IgD-negative memory B cell (primary cell): Measurements from ENCODE around the gene TAF11L14. TPM values are rescaled to one million over a fixed set of nuclear protein-coding genes. Genes with fewer than 3 reads are reported as not detected.
"Not testable (repeated sequence)": the region's sequence is repeated elsewhere in the genome, so short reads cannot be mapped to it uniquely, and the experiment has no call there.

Experiments
- H3K27ac Mint-ChIP-seq, 3 donors: one replicate each; pipeline ENCODE4 v1.8.0; 2020 to 2022; ENCODE audit warnings: mild to moderate bottlenecking in 3 of 3, mixed read lengths in 3 of 3, moderate library complexity in 1 of 3
- H3K27me3 Mint-ChIP-seq: one replicate; pipeline ENCODE4 v1.8.0; 2021; ENCODE audit warnings: mixed read lengths
- H3K36me3 Mint-ChIP-seq: one replicate; pipeline ENCODE4 v1.8.0; 2020; ENCODE audit warnings: mild to moderate bottlenecking, mixed read lengths
- H3K4me1 Mint-ChIP-seq, 3 donors: one replicate each; pipeline ENCODE4 v1.8.0; 2020 to 2022; ENCODE audit warnings: mixed read lengths in 3 of 3, mild to moderate bottlenecking in 1 of 3
- H3K4me3 Mint-ChIP-seq, 4 donors: one replicate each; pipeline ENCODE4 v1.8.0; 2020 to 2022; ENCODE audit warnings: mild to moderate bottlenecking in 4 of 4, mixed read lengths in 4 of 4, moderate library complexity in 3 of 4
- H3K9me3 Mint-ChIP-seq, 3 donors: one replicate each; pipeline ENCODE4 v1.8.0; 2020 to 2021; ENCODE audit warnings: mixed read lengths in 3 of 3, mild to moderate bottlenecking in 1 of 3
- polyA plus RNA-seq: library from polyadenylated mRNA; unstranded; fragments of 300-500 nt; fragmentation: Illumina TruSeq; gene quantifications from one replicate; pipeline ENCODE4 v1.2.3, GENCODE V29; 2021

TAF11L14 gene
- polyA plus RNA-seq: not detected

- Mint-ChIP-seq H3K36me3 (no peaks in the 10 kb centered on the region), H3K27ac (no peak within 1 kb of the TSS), H3K27me3 (no peaks in the 10 kb centered on the region), H3K4me3 (no peak within 1 kb of the TSS), H3K9me3 (peaks cover 0 to 5% (median 0%) of the 10 kb centered on the region in 3 donors), H3K4me1 (peaks cover 0 to 1% (median 0%) of the 10 kb centered on the region in 3 donors)
These were observed at the start of gene TAF11L14 for GRCh38 chr5:17634160-17634559. Gene TAF11L14, plus strand, starts transcription at chr5:17634460.

- H3K4me1 Mint-ChIP-seq, H3K27me3 Mint-ChIP-seq, H3K27ac Mint-ChIP-seq, H3K4me3 Mint-ChIP-seq, H3K36me3 Mint-ChIP-seq, H3K9me3 Mint-ChIP-seq: not testable (repeated sequence)
These were observed 48.6 kb upstream of the TAF11L14 start, which contains the start of gene TAF11L7 for GRCh38 chr5:17585658-17586057. Gene TAF11L7, minus strand, starts transcription at chr5:17585758.

DNA sequence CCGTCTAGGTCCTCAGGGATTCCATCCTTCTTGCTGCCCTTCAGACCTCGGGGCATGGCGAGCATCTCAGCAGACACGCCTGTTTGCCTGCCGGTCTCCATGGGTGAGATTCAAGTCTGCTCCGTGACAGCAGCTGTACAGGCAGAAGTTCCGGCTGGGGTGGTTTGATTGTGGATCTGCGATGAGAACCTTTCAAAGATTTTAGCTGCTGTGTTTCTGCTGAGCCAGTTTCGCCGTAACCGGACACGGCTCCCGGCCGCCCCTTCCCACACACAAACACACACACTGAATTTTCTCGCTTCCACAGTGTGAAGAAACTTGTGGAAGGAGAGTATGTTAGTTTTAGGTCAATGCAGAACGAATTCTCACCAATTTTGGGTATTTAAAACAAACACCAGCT, 43.4 kb upstream of the TAF11L14 start, which contains the start of gene TAF11L8:
Gene TAF11L8, minus strand, starts transcription at position 101 of the 400 bp plus-strand sequence.
- H3K4me1 Mint-ChIP-seq, H3K36me3 Mint-ChIP-seq, H3K27ac Mint-ChIP-seq, H3K4me3 Mint-ChIP-seq, H3K9me3 Mint-ChIP-seq, H3K27me3 Mint-ChIP-seq: not testable (repeated sequence)

DNA sequence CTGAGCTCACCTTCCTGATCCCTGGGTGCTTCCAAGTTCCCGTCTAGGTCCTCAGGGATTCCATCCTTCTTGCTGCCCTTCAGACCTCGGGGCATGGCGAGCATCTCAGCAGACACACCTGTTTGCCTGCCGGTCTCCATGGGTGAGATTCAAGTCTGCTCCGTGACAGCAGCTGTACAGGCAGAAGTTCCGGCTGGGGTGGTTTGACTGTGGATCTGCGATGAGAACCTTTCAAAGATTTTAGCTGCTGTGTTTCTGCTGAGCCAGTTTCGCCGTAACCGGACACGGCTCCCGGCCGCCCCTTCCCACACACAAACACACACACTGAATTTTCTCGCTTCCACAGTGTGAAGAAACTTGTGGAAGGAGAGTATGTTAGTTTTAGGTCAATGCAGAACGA, 40.0 kb upstream of the TAF11L14 start, which contains the start of gene TAF11L9:
Gene TAF11L9, minus strand, starts transcription at position 140 of the 400 bp plus-strand sequence.
- not testable (repeated sequence) for H3K9me3 Mint-ChIP-seq, H3K27ac Mint-ChIP-seq, H3K27me3 Mint-ChIP-seq, H3K36me3 Mint-ChIP-seq, H3K4me3 Mint-ChIP-seq, H3K4me1 Mint-ChIP-seq

GRCh38 chr5:17597728-17598127, 36.5 kb upstream of the TAF11L14 start, which contains the start of gene TAF11L10:
Gene TAF11L10, minus strand, starts transcription at chr5:17597828.
- not testable (repeated sequence) for H3K27ac Mint-ChIP-seq, H3K4me1 Mint-ChIP-seq, H3K36me3 Mint-ChIP-seq, H3K27me3 Mint-ChIP-seq, H3K9me3 Mint-ChIP-seq, H3K4me3 Mint-ChIP-seq

- not testable (repeated sequence) for H3K4me3 Mint-ChIP-seq, H3K9me3 Mint-ChIP-seq, H3K27ac Mint-ChIP-seq, H3K27me3 Mint-ChIP-seq, H3K4me1 Mint-ChIP-seq, H3K36me3 Mint-ChIP-seq
These were observed 30.4 kb upstream of the TAF11L14 start, which contains the start of gene TAF11L11 for GRCh38 chr5:17603880-17604279. Gene TAF11L11, plus strand, starts transcription at chr5:17604183.

DNA sequence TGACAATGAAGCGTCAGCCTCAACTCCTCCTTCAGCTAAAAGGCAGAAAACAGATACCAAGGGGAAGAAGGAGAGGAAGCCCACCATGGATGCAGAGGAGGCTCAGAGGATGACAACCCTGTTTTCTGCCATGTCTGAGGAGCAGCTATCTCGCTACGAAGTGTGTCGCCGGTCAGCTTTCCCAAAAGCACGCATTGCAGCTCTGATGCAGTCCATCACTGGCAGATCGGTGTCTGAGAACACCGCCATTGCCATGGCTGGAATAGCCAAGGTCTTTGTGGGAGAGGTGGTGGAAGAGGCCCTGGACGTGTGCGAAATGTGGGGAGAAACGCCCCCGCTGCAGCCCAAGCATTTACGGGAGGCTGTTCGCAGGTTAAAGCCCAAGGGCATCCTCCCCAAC, 29.3 kb upstream of the TAF11L14 start:
- H3K9me3 Mint-ChIP-seq: peaks cover 0 to 2% (median 0%) of the 10 kb centered on the region in 3 donors
- H3K4me3 Mint-ChIP-seq: no peak overlapping the region
- no peaks in the 10 kb centered on the region for H3K27me3 Mint-ChIP-seq
- H3K4me1 Mint-ChIP-seq: peaks cover 0 to 1% (median 0%) of the 10 kb centered on the region in 3 donors
- H3K27ac Mint-ChIP-seq: no peak overlapping the region
- no peaks in the 10 kb centered on the region for H3K36me3 Mint-ChIP-seq

- not testable (repeated sequence) for H3K9me3 Mint-ChIP-seq, H3K4me1 Mint-ChIP-seq, H3K36me3 Mint-ChIP-seq, H3K27ac Mint-ChIP-seq, H3K27me3 Mint-ChIP-seq, H3K4me3 Mint-ChIP-seq
These were observed 26.8 kb upstream of the TAF11L14 start for GRCh38 chr5:17607461-17607860.

DNA sequence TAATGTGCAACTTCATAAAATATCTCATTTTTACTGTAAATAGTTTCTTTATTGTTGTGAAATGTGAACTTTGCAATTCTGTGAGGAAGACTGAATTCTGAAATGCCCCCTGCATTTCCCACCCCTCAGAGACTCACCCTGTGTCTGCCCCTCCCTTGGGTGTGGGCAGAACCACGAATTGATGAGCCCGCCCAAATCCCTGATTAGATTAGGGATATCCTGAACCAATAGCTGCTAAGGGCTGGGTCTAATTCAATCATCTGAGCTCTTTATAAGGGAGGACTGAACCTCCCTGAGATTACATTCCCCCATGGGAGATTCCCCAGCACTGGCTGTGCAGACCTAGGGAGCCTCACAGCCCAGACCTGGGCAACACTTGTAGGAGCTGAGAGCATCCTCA, 24.2 kb upstream of the TAF11L14 start, which contains the start of gene TAF11L12:
Gene TAF11L12, plus strand, starts transcription at position 301 of the 400 bp plus-strand sequence.
- not testable (repeated sequence) for H3K36me3 Mint-ChIP-seq, H3K4me3 Mint-ChIP-seq, H3K9me3 Mint-ChIP-seq, H3K27me3 Mint-ChIP-seq, H3K27ac Mint-ChIP-seq, H3K4me1 Mint-ChIP-seq

- no peaks in the 10 kb centered on the region for H3K27me3 Mint-ChIP-seq
- H3K4me1 Mint-ChIP-seq: no peaks in the 10 kb centered on the region
- no peak overlapping the region for H3K4me3 Mint-ChIP-seq
- no peak overlapping the region for H3K27ac Mint-ChIP-seq
- no peaks in the 10 kb centered on the region for H3K36me3 Mint-ChIP-seq
- H3K9me3 Mint-ChIP-seq: peaks cover 0 to 1% (median 0%) of the 10 kb centered on the region in 3 donors
These were observed 19.2 kb upstream of the TAF11L14 start for GRCh38 chr5:17614872-17615605.

- no peaks in the 10 kb centered on the region for H3K36me3 Mint-ChIP-seq
- peaks cover 0 to 5% (median 0%) of the 10 kb centered on the region in 3 donors for H3K9me3 Mint-ChIP-seq
- no peak overlapping the region for H3K27ac Mint-ChIP-seq
- H3K27me3 Mint-ChIP-seq: no peaks in the 10 kb centered on the region
- H3K4me3 Mint-ChIP-seq: no peak overlapping the region
- H3K4me1 Mint-ChIP-seq: no peaks in the 10 kb centered on the region
These were observed 14.9 kb upstream of the TAF11L14 start for GRCh38 chr5:17619354-17619753.

DNA sequence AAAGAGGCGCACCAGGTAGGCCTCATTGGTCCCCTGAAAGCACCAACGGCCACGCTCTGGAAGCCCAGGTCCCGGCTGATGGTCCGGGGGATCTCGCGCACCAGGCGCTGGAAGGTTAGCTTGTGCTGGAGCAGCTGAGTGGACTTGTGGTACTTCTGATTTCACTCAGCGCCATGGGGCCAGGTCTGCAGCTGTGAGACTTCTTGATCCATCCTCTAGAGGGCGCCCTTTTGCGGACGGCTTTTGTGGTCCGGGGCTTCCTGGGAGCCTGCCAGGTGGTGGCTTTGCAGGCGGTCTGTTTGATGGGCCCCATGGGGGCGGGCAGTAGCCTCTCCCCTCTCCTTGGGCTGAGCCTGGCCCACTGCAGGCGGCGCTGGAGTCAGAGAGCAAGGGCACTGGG, 13.6 kb upstream of the TAF11L14 start:
- Mint-ChIP-seq H3K36me3 (no peaks in the 10 kb centered on the region), H3K4me3 (no peak overlapping the region), H3K27me3 (no peaks in the 10 kb centered on the region), H3K9me3 (peaks cover 0 to 5% (median 0%) of the 10 kb centered on the region in 3 donors), H3K4me1 (no peaks in the 10 kb centered on the region), H3K27ac (no peak overlapping the region)

- Mint-ChIP-seq H3K27ac (no peak overlapping the region), H3K4me1 (no peaks in the 10 kb centered on the region), H3K9me3 (peaks cover 0 to 5% (median 0%) of the 10 kb centered on the region in 3 donors), H3K4me3 (no peak overlapping the region), H3K36me3 (no peaks in the 10 kb centered on the region), H3K27me3 (no peaks in the 10 kb centered on the region)
These were observed 8.6 kb upstream of the TAF11L14 start for GRCh38 chr5:17625686-17626085.

DNA sequence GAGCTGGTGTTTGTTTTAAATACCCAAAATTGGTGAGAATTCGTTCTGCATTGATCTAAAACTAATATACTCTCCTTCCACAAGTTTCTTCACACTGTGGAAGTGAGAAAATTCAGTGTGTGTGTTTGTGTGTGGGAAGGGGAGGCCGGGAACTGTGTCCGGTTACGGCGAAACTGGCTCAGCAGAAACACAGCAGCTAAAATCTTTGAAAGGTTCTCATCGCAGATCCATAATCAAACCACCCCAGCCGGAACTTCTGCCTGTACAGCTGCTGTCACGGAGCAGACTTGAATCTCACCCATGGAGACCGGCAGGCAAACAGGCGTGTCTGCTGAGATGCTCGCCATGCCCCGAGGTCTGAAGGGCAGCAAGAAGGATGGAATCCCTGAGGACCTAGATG, 2.5 kb upstream of the TAF11L14 start, which contains the start of gene TAF11L13:
Gene TAF11L13, plus strand, starts transcription at position 301 of the 400 bp plus-strand sequence.
- not testable (repeated sequence) for H3K4me1 Mint-ChIP-seq, H3K36me3 Mint-ChIP-seq, H3K27ac Mint-ChIP-seq, H3K9me3 Mint-ChIP-seq, H3K27me3 Mint-ChIP-seq, H3K4me3 Mint-ChIP-seq

DNA sequence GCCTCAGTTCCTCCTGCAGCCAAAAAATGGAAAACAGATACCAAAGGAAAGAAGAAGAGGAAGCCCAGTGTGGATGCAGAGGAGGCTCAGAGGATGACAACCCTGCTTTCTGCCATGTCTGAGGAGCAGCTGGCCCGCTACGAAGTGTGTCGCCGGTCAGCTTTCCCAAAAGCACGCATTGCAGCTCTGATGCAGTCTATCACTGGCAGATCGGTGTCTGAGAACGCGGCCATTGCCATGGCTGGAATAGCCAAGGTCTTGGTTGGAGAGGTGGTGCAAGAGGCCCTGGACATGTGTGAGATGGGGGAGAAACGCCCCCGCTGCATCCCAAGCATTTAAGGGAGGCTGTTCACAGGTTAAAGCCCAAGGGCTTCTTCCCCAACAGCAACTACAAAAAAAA, 15.0 kb downstream of the TAF11L14 start:
- not testable (repeated sequence) for H3K9me3 Mint-ChIP-seq, H3K4me1 Mint-ChIP-seq, H3K27me3 Mint-ChIP-seq, H3K4me3 Mint-ChIP-seq, H3K27ac Mint-ChIP-seq, H3K36me3 Mint-ChIP-seq

DNA sequence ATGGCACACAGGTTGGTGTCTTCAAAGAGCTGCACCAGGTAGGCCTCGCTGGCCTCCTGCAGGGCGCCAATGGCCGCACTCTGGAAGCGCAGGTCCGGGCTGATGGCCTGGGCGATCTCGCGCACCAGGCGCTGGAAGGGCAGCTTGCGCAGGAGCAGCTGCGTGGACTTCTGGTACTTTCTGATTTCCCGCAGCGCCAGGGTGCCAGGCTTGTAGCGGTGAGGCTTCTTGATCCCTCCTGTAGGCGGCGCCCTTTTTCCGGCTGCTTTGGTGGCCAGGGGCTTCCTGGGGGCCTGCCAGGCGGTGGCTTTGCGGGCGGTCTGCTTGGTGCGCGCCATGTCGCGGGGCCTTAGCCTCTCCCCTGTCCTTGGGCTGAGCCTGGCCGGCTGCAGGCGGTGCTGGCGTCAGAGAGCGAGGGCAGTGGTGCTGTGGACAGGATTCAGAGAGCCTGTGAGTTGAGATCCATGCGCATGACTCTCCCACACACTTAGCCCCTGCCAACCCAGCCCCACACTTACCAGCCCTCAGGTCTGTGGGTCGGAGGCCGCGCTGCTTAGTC, 21.0 kb downstream of the TAF11L14 start:
- H3K4me3 Mint-ChIP-seq, H3K27me3 Mint-ChIP-seq, H3K27ac Mint-ChIP-seq, H3K9me3 Mint-ChIP-seq, H3K4me1 Mint-ChIP-seq, H3K36me3 Mint-ChIP-seq: not testable (repeated sequence)
